ENCODE measurements around the gene ZCCHC24.

ZCCHC24 gene

DNA sequence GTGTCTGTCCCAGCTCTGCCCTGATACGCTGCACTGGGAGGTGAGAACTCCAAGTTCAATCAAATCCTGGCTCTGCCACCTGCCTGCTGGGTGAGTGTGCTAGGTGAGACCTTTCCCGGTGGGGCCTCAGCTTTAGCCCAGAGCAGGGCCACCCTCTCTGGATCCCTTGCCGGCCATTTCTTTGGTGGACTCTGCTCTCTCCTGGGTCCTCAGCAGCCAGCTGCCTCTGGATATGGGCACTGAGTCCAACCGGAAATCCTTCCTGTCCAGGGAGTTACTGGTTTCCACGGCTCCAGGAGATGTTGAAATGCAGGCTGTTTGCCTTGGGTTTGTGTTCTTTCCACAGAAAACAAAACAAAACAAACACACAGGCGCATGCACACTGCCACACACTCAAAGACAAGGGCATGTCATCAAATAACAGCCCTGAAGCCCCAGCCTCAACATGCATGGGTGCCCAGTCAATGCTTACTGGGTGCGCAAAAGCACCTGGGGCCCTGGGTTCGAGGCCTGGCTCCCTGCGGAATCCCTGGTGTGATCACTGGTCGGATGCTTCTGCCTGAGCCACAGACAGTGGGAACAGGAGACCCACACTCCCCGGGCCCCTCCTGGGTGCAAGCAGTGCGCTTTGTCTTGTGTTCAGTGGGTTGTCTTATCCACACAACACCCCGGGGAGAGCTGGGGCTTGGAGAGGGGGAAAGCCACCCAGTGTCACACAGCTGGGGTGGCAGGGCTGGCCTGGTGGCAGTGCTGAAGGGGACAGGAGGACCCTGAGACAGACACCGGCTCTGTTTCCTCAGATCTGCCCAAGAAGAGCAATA, 65.1 kb downstream of the ZCCHC24 start:
- no peak for FAIRE-seq

DNA sequence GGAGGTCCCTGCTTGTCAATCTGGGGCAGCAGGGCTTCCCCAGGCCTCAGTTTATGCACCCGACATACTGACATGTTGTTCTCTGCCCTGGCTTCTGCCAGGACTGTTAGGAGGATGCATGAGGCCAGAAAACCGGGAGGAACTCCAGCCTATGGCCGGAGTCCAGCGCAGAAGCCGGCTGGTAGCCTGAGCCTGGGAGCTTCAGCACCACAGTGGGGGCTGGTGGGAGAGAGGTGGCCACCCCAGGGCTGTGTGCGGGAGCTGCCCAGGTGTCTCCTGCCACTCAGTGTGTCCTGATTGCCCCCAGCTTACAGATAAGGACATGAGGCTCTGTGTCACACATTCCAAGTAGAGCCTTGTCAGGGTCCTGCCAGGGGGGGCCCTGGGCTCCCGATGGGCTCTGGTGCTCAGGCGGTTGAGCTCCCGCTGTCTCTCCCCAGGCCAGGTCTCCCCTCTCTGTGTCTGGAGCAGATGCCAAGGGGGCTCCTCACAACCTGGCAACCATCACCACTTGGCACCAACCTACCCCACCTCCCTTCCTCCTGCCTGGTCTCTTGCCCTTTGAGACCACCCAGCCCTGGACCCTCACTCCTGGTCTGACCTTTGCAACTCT, 65.8 kb downstream of the ZCCHC24 start:
- FAIRE-seq = no peak

DNA sequence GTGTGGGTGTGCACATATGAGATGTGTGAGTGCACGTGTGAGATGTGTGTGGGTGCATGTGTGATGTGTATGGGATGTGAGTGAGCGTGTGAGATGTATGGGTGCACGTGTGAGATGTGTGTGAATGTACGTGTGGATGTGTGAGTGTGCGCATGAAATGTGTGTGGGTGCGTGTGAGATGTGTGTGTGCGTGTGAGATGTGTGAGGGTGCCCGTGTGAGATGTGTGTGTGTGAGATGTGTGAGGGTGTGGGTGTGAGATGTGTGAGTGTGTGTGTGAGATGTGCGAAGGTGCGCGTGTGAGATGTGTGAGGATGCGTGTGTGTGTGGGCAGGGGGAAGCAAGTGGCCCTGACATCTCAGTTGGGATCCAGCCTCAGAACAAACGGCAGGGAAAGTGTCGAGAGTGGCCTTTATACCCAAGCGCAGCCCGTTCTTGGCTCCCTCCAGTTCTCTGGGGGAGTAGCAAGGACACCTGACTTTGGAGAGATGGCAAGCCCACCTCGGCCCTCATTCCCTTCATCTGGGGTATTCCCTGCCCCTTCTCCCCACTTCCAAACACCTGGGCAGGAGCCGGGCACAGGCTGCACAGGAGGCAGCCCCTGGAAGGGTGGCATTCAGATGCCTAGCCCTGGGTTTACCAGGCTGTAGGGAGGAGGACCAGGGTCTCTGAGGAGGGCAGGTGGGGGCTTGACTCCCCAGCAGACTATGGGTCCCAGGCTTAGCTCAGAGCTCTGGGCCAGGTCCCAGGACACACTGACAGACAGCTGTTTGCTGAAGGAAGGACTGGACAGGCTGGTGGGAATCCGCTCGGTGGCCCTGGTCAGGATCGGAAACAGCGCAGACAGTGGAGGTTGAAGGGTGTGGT, 66.5 kb downstream of the ZCCHC24 start:
- no peak for FAIRE-seq

DNA sequence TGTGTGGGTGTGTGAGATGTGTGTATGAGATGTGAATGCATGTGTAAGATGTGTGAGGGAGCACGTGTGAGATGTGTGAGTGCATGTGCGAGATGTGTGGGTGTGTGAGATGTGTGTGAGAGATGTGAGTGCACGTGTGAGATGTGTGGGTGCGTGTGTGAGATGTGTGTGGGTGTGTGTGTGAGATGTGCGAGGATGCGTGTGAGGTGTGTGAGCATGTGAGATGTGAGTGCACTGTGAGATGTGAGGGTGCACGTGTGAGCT, 67.1 kb downstream of the ZCCHC24 start:
- no peak for FAIRE-seq

DNA sequence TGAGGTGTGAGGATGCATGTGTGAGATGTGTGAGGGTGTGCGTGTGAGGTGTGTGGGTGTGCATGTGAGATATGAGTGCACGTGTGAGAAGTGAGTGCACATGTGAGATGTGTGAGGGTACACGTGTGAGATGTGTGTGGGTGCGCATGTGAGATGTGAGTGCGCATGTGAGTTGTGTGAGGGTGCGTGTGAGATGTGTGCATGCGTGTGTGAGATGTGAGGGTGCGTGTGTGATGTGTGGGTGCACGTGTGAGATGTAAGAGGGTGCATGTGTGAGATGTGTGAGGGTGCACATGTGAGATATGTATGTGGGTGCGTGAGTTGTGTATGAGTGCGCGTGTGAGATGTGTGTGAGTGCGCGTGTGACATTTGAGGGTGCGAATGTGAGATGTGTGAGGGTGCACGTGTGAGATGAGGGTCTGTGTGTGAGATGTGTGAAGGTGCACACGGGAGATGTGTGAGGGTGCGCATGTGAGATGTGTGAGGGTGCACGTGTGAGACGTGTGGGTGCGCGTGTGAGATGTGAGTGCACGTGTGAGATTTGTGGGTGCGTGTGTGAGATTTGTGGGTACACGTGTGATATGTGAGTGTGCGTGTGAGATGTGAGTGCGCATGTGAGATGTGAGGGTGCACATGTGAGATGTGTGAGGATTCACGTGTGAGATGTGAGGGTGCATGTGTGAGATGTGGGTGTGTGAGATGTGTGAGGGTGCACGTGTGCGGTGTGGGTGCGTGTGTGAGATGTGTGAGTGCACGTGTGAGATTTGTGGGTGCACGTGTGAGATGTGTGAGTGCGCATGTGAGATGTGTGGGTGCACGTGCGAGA, 67.7 kb downstream of the ZCCHC24 start:
- no peak for FAIRE-seq

DNA sequence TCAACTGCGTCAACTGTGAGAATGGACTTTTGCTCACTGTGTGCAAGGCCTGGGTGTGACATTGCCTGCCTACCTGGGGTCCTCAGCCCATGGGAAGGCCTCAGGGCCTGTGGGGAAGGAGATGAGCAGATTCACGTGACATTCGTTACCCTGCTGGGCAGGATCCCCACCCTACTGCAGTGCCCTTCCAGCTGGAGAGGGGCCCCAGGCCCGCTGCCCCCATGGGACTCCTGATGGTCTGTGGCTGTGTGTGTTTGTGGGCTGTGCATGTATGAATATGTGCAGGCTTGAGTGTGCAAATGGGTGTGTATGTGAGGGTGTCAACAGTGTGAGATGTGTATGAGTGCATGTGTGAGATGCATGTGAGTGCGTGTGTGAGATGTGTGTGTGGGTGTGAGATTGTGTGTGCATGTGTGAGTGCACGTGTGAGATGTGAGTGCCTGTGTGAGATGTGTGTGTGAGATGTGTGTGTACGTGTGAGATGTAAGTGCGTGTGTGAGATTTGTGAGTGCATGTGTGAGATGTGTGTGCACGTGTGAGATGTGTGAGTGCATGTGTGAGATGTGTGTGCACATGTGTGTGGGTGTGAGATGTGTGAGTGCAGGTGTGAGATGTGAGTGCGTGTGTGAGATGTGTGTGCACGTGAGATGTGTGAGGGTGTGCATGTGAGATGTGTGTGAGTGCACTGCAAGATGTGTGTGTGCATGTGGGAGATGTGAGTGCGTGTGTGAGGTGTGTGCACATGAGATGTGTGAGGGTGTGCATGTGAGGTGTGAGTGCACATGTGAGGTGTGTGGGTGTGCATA, 68.5 kb downstream of the ZCCHC24 start:
- no peak for FAIRE-seq

DNA sequence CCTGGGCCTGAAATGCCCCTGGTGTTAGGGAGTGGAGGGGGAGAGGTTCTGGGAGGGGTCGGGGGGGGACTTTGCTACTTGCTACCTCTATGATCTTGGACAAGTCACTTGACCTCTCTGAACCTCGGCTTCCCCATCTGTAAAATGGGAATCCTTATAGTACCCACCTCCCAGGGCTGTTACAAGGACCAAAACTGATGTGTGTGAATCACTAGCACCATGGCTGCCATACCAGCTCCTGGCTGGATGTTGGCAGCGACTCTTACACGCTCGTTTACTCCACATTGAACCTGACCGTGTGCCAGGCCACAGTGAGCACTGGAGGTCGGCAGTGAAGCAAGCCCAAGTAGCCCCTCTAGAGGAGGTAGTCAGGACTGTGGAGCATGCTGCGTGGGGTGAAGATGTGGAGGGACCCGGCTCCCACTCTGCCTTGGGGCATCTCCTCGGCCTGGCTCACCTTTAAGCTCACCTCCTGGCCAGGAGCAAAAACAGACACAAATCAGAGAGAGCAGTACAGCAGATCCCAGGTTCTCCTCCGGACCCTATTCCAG, 69.3 kb downstream of the ZCCHC24 start:
- FAIRE-seq = no peak

DNA sequence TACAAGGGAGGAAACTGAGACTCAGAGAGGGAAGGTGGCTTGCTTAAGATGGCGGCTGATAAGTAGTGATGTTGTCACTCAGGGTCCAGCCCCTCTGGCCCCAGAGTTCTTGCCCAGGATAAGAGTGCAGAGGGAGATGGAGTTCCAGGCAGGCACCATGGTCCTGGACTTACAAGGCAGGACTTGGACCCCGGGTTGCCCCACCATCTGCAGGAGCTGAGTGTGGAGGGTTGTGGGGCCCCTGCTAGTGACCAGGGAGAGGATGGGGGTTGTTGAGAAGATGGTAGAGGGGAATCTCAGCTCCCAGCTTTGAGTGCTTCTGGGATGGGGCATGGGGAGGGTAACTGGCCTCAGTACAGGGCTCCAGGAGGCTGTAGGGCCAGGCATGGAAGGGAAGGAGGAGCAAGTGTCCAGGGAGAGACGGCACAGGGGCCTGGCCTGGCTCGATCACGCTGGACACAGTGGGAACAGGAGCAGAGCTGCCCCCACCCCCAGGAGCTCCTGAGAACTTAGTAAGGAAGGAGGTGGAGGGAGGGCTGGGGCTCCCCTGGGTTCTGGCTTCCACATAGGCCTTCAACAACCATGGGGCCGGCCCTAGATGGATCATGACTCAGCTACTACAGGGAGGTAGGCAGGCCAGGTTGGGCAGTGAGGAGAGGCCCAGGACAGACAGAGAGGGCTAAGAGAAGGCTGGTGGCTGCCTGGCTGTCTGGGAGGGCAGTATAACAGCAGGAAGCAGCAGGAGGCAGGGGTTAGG, 69.9 kb downstream of the ZCCHC24 start:
- FAIRE-seq = no peak

DNA sequence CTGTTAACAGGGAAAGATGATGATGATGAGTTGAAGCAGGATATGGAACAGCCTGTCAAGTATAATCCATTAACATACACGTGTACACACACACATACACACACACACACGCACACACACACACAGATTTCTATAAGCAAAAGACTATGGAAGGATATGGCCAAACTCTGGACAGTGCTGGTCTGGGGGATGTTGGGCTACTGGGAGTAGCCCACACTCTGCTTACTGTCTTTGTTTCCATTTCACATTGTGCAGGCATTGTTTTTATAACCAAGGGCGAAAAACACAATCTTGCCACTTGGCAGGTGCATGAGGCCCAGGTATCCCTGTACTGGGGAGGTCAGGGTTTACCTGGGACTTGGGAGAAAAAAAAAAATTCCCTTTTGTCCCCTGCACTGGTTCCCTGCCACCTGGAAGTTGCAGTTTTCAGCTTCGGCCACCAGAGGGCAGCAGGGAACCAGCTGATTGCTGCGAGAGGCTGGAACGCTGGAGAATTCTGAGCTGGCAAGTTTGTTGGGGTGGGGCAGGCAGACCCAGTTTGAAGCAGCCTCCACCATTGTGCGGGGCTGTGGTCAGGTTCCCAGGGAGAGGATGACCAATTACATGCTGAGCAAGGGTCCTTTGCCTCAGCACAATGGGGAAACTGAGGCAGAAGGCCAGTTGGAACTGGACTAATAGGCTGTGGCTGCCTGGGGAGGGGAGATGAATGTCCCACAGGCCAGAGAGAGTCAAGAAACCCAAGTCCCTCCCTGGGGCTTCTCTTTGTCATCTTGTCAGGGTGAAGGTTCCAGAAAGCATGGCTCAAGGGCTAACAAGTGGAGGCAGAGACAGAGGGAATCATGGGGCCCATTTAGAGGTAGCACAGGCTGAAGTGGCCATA, 70.9 kb downstream of the ZCCHC24 start:
- FAIRE-seq = no peak

DNA sequence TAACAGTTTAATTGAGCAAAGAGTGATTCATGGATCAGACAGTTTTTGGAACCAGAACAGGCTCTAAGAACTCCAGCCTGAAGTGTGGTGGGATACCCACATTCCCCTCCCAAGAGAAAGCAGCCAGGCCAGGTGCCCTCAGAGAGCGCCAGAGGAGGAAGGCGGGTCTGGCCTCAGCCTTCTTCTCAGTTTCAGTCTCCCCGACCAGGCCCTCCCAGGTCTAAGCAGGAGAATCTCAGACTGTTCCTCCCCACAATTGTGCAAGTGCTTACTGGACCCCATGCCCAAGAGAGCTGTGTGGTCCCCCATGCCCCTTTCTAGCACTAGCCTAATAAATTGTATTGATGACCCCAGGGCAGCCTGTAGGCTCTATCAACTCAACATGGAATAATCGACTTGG, 72.6 kb downstream of the ZCCHC24 start:
- FAIRE-seq = no peak

DNA sequence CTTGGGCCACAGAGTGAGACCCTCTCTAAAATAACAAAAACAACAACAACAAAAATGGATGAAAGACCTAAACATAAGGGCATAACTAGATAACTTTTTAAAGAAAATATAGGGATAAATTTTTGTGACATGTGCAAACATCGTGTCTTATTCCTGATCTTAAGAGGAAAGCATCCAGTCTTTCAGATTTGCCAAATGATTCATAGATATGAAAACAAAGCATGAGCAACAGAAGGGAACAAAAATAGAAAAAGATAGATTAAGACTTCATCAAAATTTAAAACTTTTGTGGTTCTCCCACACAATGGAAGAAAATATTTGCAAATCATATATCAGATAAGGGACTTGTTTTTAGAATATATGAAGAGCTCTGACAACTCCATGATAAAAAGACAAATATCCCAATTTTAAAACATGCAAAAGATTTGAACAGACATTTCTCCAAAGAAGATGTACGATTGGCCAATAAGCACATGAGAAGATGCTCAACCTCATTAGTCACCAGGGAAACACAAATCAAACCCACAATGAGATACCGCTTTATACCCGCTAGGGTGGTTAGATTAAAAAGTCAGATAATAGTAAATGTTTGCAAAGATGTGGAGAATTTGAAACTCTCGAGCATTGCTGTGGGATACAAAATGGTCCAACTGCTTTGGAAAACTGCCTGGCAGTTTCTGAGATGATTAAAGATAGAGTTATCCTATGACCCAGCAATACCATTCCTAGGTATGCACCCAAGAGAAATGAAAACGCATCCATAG, 77.8 kb downstream of the ZCCHC24 start:
- FAIRE-seq = no peak

DNA sequence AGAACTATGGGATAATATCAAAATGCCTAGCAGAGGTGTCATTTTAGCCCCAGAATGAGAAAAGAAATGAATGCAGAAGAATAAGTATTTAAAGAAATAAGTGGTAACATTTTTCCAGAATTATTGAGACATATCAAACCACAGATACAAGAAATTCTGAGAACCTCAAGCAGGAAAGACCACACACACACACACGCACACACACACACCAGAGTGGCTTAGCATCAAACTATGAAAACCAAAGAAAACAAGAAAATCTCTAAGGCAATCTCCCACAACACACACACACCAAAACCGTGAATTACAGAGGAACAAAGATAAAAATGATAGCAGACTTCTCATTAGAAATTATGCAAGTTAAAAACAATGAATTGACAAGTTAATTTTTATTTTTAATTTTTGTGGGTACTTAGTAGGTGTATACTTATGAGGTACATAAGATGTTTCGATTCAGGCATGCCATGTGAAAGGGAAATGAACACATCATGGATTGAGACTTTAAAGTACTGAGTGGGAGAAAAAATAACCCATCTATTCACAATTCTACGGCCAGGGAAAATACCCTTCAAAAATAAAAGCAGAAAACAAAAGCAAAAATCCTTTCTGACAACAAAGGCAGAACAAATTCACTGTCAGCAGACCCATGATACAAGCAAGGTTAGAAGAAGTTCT, 83.6 kb downstream of the ZCCHC24 start:
- FAIRE-seq = no peak

DNA sequence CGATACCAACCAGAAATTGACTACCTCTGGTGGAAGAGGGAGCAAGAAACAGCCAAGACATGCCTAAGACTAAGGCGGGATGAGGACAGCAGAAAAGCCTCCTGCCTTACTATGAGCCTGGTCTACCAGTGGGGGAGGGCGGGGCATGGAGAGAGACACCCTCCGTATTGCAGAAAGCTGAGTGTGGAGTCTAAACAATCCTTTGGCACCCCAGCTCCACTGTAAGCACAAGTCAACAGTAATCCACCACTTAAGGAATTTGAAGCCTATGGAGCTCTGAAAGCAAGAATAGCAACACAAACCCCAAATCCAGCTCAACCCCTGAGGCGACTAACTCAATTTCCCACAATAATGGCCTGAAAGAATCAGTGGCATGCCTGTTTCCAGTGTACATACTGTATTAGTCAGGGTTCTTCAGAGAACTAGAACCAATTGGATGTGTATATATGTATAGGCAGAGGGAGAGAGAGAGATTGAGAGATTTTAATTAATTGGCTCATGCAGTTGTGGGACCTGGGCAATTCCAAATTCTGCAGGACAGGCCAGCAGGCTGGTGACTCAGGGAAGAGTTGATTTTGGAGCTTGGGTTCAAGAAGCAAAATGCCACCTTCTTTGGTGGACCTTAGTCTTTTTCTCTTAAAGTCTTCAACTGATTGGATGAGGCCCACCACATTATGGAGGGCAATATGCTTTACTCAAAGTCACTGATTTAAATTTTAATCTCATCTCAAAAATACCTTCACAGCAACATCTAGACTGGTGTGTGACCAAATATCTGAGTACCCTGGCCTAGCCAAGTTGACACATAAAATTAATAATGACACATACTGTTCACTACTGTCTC, 84.7 kb downstream of the ZCCHC24 start:
- no peak for FAIRE-seq

DNA sequence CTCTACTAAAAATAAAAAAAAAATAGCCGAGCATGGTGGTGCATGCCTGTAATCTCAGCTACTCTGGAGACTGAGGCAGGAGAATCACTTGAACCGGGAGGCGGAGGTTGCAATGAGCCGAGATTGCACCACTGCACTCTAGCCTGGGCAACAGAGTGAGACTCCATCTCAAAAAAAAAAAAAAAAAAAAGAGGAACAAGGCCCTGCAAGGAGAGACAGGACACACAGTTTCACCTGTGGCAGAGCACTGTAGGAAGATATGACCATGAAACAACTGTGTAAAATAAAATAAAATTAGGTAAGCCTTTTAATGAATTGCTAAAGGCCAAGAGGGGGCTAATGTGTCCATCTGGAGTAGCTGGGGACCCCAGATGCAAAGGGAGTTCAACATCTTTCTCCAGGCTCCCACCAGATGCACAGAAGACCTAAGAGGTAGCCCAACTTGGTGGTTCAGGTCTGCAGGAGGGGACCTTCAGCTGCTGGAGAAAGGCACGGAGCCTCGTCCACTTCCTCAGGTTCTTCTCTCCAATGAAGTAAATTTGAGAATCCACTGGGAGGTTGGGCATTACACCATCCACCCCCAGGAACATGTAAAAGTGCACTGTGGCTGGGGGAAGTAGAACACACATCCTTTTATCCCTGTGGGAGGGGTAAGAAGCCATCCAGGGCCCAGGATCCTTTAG, 85.5 kb downstream of the ZCCHC24 start:
- FAIRE-seq = no peak

DNA sequence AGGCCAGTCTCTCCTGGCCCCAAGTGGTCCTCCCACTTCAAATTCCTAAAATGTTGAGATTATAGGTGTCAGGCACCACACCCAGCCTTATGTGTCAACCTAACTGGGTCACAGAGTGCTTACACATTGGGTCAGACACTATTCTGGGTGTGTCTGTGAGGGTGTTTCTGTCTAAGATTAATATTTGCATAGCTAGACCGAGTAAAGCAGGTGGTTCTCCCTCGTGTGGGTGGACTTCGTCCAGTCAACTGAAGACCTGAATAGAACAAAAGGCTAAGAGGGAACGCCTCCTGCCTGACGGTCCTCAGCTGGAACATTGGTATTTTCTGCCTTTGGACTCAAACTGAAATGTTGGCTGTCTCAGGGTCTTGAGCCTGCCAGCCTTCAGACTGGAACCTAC, 86.6 kb downstream of the ZCCHC24 start:
- FAIRE-seq = no peak

DNA sequence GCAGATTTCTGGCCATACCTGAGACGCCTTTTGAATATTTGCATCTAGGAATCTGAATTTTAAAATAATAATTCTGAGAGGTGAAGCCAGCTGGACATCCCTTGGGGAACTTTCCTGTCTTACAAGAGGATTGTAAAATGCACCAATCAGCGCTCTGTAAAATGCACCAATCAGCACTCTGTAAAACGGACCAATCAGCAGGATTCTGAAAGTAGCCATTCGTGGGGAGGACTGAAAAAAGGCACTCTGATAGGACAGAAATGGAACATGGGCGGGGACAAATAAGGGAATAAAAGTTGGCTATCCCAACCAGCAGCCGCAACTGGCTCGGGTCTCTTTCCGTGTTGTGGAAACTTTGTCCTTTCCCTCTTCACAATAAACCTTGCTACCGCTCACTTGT, 88.2 kb downstream of the ZCCHC24 start:
- FAIRE-seq = no peak

DNA sequence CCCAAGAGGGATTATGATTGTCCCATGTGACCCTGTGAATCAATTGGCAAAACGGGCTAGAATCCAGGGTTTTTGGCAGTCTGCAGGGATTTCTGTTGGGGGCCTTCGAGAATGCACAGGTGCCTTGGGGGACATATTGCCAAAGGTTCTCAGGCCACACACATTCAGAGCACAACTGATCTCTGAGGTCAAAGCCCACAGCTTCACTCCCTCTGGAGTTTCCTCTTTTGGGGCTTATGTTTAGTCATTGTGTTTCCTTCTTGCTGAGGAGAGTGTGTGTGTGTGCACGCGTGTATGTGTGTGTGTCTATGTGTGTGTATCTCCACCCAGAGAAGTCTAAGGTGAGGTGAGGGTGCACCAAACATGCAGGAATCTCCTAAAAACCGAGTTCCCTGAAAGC, 89.3 kb downstream of the ZCCHC24 start:
- FAIRE-seq = no peak

Data from colon (tissue), 2 donors.